HG03139 (cell line): ENCODE data around the gene NOX4.
"Not testable (repeated sequence)": the region's sequence is repeated elsewhere in the genome, so short reads cannot be mapped to it uniquely, and the experiment has no call there.

ENCODE experiments used
- ATAC-seq: cut with Tn5 transposase; IDR thresholded peaks from one replicate; pipeline ENCODE4 v1.9.1; 2021; ENCODE audit not compliant: unreplicated experiment

NOX4 gene

DNA sequence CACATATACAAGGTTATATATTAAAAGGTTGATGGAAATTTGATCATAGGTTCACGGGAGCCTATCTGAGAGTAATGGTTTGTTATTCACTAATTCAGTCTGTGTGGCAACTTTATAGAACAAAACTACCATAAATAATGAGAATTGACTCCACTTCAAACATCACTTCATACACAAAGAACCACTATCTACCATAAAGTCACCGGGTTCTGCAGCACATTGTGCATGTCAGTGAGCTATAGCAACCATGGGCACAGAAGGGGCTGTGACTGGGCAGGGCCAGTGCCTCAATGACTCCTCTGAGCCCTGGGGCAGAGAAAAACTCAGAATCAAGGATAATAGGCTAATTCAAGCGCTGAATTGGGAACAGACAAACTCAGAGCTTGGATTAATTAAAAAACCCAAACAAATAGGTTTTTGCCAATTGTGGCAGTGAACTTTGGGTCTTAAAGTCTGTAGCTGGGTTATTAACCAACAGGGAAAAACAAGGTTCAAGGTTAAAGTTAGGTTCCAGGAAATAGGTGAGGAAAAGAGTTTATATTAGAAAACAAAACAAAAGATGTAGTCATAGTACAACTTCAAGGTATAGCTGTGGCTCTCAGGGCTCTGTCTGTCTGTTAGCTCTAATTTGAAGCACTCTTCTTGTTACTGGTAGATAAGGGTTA lies 181.7 kb downstream of the NOX4 start:
- ATAC-seq = not testable (repeated sequence)

DNA sequence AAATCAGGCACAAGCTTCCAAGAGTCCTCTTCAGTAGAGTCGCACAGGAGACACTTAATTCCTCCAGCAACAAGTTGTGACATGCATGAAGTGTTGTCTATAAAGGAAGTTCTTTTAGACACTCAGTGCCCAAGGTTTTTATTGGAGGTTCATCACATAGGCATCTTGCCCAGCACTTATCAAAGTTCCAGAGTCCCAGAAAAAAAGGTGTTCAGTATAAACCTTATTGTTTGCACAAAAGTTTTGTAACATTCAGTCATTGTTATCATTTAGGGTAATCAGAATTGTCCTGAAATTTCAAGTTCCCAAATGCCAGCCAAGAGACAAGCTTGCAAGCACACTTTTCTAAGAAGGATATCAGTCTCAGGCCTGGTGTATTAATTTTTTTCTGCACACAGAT lies 182.9 kb downstream of the NOX4 start:
- ATAC-seq = not testable (repeated sequence)

DNA sequence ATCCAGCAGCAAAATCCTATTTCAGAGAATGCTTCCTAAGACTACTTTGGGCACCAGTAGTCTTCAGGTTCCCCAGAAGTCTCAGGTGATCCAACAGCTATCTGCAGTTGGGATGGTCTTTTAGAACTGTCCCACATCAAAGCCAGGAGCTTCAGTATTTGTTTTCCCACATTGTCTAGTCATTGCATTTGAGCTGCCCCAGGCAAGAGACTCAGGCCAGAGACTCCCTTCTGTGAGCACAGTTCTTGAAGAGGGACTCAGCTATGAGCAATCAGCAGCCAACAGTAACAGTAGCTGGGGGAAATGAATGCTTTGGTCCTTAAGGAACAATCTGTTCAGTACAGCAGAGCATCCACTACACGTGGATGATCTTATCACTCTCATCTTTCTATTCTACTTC lies 188.1 kb downstream of the NOX4 start:
- ATAC-seq = not testable (repeated sequence)

DNA sequence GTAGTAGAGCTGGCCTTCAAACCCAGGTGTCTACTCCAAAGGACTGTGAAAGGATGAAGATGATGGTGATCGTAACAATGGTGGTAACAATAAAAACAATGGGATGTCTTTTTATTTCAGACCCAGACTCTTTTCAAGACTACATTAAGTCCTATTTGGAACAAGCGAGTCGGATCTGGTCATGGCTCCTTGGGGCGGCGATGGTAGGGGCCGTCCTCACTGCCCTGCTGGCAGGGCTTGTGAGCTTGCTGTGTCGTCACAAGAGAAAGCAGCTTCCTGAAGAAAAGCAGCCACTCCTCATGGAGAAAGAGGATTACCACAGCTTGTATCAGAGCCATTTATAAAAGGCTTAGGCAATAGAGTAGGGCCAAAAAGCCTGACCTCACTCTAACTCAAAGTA lies 196.2 kb downstream of the NOX4 start:
- not testable (repeated sequence) for ATAC-seq

DNA sequence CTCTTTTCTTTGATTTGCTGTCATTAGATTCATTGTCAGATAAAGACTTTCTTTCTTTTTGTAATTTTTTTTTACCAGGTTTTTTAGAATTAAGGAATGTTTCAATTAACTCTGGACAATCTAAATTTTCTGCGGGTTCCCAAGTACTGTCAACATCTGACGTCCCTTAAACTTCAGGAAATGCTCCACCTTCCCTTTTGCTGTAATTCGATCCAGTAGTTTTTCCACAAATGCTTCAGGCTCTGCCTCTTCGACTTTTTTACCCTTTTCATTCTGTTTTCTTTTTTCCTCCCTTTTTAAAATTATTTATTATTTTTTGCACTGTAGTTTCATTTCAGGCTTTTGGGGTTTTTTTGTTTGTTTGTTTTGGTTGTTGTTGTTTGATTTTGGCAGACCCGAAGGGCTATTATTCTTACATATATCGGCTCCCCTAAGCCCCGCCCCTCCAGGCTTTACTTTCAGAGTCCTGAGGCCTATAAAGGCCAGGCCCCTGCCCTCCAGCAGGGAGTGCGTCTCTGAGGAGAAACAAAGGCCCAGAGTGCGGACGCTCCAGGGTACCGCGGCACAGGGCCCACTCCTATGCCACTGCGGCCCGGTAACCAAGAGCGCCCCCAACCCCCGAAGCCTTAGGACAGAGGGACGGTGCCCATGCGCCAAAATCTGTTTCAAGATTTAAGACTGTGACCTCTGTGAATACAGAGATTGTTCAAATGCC lies 197.1 kb downstream of the NOX4 start:
- ATAC-seq = no peak

DNA sequence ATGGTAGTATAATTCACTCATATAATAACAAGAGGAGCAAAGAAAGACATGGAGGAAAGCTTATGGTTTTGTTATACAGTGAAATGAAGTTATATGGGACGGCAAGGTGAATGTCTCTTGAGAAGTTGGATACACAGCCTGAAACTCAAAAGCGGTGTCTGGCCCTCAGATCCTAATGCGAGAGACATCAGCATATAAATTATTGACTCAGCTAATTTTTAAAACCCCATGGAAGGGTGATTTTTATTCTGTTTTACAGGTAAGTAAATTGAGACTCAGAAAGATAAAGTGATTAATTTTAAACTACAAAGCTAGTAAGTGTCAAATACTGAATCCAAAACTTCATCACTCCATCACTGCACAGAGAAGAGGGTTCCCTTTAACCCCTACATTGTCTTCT lies 203.2 kb downstream of the NOX4 start:
- ATAC-seq = not testable (repeated sequence)

DNA sequence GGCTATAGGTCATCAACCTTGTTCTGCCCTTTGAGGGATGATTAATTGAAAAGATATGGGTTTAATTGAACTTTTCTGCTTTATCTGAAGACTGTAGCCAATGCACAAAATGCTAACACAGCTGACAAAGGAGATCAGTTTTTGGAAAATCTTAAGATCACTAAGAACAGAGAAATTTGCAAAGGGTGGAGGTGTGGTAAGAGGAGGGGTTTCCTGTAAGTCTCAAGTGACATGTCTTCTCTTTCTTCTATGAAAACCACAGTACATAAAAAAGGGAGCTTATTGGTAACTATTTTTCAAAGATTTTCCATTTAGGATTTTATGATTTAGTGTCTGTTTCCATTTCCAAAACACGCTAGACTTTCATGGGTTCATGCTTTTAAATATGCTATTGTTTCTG lies 204.6 kb downstream of the NOX4 start:
- not testable (repeated sequence) for ATAC-seq

DNA sequence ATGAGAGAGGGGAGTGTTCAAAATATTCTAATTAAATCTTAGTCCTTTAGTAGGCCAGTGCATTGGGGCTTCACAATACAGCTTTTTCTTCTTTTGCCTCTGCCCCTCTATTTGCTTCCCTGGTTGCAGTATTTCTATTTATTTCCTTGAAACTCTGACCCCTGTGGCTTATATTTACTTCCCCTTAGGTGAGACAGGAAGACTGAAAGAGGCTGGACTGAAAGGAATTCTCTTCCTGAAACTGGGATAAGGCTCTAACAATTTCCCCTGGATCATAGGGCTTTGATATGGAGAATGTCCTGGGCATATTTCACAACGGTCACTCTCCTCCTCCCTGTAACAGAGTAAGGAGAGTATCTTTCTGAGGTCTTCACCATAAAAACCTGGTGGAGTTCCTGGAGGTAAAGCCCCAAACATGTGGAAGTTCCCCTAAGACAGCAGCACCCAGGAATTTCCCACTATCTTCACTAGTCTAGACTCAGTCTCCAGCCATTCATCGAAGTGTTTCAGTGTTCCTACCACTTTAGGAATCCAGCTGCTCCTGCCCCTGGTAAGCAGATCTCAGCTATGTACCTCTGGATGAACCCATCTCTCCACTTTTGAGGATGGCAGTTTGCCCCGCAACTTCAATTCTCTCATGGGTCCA lies 210.0 kb downstream of the NOX4 start:
- not testable (repeated sequence) for ATAC-seq

DNA sequence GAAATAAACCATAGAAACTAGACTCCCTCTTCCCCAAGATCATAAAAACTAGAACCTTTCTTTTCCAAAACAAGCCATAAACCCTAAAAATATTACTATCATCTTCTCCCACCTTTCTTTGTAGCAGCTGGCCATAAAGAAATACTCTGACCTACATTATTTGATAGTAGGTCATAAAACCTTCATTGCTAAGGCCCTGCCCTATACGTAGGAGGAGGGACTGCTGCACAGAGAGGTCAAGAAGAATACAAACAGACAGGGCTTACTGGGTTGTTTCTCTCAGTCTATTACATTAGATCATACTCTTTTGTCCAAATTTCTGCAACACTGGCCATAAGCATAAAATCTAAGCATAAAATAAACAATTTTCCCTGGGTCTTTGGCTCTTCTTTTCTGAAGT lies 212.0 kb downstream of the NOX4 start:
- no peak for ATAC-seq

DNA sequence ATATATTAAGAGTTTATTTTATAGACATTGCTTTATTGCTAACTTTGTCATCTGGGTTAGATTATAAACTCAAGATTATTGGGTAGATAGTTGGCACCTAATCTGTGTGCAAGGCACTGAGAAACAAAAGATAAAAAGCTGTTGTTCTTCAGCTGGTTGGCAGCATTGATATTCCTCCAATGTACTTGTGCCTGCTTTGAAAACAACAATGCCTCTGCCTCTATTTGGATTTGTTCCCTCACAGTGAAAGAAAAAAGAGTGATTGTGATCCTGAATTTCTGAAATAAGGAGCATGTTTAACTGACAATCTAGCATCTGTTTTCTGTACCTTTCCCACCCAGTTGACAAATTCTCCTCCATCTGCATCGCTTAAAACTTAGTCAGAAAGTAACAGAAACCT lies 215.2 kb downstream of the NOX4 start:
- no peak for ATAC-seq
